Suppressor macrophage (primary cell): Measurements from ENCODE around the gene SENP7.
A peak's percentile ranks its signal among the peaks of the same experiment; 100 is the strongest.
"Not testable (repeated sequence)": the region's sequence is repeated elsewhere in the genome, so short reads cannot be mapped to it uniquely, and the experiment has no call there.

Experiments
- DNase-seq, 4 experiments: peaks; one replicate each; pipeline ENCODE4 v3.0.0-alpha.2; 2020 to 2022

Gene SENP7

DNA sequence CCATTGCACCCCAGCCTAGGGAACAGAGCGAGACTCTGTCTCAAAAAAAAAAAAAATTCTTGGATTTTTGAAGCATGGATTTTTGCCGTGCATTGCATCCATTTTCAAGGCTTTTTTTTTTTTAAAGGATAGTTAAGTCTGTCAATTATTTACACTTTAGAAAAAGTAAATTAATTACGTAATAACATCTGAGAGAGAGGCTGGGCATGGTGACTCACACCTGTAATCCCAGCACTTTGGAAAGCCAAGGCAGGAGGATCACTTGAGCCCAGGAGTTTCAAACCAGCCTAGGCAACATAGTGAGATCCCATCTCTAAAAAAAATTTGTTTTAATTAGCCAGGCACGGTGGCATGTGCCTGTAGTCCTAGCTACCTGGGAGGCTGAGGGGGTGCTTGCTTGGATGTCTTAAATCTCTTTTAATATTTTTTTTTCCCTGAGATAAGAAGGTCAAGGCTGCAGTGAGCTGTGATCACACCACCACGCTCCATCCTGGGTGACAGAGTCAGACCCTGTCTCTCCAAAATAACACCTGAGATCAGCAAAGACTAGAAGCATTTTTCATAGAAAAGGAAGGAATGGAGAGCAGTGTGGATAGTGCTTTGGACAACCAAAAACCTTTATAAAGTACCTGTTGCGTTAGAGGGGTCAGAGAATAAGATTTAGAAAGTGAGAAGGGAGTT, 6.8 kb upstream of the SENP7 start:
- no peak for DNase-seq

DNA sequence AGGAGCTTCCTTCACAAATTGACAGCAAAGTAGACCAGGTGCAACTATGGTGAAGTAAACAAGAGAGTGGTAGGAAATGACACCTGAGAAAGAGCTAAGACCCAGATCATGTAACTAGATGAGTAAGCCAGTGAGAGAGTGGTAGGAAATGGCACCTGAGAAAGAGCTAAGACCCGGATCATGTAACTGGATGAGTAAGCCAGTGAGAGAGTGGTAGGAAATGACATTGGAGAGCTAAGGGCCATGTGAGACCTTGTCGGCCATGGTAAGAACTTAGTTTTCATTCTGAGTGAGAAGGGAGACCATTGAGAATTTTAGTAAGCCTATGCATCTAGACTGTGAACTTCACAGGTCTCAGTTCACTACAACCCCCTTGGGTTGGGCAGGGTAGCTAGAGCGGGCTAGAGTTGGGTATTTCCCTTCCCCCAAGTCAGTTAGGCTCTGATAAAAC, 5.4 kb upstream of the SENP7 start:
- DNase-seq, result no peak

DNA sequence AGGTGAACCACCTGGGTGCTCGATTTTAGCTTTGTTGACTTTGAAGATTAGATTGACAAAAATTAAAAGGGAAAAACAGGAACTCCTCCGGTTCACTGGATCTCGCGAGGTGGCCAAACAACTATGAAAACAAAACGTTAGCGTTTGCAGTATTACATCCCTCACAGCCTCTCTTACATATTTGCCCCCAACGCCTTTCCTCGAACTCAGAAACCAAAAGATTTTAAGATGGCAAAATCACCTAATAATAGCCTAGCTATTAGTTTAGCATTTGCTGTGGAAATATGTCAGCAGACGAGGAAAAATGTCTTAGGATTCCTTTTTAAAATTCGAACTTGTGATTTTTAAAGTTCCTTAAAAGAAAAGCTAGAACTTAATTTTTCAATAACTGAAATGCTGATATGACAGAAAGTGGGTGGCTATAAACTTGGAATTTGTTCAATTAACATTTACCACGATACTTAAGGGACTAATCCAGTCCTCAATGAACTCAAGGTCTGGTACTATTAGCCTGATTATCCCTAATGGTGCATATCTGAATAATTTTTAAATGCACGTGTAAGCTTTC, 491 bp upstream of the SENP7 start:
- peak in 2 of 4 experiments; percentile 83 for DNase-seq

DNA sequence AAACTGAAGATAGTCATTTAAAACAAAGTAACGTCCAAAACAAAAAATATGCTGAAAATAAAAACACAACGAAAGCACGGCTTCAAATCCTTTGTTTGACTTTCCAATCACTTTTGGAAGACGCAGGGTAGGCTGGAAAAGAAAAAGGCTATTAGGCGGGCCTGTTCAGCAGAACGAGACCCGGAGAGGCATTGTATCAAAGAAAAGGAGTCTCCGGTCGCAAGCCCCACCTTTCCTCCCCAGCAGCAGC, 691 bp downstream of the SENP7 start:
- no peak for DNase-seq

DNA sequence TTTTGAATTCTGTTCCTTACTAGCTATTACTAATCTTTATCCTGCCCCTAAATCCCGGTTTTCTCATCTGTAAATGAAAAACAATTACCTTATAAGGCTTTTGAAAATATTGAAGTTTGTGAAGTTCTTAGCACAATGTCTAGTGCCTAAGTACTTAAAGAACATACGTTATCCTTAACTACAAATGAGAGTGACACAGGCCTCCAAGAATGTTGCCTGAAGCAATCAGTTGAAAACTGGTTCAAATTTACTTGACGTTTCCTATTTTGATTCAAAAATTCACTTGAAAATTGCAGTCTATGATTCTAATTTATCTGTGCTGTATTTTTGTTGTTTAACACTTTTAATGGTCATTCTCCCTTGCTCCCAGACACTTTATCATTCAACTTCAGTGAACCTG, 3.2 kb downstream of the SENP7 start:
- no peak for DNase-seq

DNA sequence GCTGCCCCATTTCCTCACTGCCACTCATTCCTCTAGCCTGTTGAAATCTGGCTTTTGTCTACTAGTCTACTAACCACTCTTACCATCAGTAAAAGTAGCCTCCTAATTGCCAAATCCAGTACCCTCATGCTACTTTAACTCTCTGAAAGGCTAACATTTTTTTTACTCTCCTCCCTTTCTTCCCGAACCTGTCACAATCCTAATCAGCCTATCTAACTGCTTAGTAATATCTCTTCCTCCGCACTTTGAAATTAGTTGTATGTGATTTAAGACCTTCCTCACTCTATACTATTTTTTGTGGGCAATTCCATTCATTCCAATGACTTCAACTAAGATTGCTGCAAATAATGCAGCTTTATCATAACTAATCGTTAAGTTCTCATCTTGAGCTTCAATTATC, 3.7 kb downstream of the SENP7 start:
- no peak for DNase-seq

DNA sequence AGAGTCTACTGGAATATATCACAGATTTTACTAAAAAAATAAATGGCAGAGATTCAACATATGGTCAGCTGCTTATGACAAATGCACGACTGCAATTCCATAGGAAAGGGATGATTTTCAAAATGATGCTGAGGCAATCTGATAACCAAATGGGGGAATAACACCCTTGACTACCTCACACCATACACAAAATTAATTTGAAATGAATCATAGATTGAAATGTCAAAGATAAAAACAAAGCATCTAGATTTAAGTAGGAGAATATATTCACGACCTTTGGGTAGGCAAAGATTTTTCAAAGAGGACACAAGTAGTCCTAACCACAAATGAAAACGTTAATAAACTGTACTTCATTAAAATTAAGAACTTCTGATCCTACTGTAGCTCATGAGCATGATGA, 11.2 kb downstream of the SENP7 start:
- DNase-seq, result no peak

DNA sequence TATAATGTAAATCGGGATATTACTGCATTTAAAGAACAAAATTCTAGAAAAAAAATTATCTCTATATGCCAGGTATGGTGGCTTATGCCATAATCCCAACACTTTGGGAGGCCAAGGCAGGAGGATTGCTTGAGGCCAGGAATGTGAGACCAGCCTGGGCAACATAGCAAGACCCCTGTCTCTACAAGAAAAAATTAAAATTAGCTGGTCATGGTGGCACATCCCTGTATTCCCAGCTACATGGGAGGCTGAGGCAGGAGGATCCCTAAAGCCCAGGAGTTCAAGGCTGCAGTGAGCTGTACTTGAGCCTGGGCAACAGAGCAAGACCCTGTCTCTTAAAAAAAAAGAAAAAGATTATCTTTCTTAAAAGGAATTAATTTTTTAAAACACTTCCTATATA, 12.8 kb downstream of the SENP7 start:
- DNase-seq, result no peak

DNA sequence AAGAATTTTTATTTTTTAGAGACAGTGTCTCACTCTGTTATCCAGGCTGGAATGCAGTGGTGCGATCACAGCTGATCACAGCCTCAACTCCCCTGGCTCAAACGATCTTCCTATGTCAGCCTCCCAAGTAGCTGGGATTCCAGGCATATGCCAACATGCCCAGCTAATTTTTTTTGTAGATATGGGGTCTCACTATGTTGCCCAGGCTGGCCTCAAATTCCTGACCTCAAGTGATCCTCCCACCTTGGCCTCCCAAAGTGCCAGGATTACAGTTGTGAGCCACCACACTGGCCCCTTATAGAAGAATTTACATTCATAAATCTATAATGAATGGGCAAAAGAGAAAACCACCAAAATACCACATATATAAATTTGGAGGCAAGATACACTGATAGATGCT, 15.2 kb downstream of the SENP7 start:
- no peak for DNase-seq

DNA sequence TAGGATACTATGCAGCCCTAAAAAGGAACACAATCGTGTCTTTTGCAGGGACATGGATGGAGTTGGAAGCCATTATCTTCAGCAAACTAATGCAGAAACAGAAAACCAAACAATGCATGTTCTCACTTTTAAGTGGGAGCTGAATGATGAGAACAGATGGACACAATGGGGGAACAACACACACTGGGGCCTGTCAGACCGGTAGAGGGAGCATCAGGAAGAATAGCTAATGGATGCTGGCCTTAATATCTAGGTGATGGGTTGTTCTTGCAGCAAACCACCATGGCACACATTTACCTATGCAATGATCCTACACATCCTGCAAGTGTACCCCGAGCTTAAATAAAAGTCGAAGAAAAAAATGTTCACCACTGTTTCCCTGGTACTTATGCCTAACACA, 17.5 kb downstream of the SENP7 start:
- DNase-seq, result no peak

DNA sequence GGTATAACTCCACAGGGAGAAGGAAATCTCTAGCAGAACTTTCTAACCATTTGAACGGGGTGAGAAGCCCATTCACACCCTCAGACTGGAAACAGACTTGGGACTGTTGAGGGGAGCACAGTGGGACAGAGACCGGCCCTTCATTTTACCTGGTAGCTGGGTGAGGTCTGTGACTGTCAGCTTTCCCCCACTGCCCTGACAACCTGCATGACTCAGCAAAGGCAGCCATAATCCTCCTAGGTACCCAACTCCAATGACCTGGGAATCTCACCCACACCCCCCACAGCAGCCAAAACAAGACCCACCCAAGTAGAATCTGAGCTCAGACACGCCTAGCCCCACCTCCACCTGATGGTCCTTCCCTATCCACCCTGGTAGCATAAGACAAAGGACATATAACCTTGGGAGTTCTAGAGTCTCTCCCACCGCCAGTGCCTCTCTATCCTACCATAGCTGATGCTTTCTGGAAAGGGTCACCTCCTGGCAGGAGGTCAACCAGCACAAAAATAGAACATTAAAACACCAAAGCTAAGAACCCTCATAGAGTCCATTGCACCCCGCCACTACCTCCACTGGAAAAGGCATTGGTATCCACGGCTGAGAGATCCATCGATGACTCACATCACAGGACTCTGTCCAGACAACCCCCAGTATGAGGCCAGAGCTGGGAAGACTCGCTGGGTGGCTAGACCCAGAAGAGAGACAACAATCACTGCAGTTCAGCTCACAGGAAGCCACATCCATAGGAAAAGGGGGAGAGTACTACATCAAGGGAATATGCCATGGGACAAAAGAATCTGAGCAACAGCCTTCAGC, 28.0 kb downstream of the SENP7 start:
- DNase-seq, result no peak

DNA sequence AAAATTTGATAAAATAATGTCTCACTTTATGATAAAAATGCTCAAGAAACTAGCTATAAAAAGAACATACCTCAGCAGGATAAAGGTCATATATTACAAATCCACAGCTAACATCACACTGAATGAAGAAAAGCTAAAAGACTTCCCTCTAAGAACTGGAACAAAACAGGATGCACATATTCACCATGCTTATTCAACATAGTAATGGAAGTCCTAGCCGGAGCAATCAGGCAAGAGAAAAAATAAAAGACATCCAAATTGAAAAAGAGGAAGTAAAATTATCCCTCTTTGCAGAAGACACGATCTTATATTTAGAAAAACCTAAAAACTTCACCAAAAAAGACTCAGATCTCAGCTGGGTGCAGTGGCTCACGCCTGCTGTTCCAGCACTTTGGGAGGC, 34.0 kb downstream of the SENP7 start:
- DNase-seq, result peak in 2 of 4 experiments; percentile 22 to 23

DNA sequence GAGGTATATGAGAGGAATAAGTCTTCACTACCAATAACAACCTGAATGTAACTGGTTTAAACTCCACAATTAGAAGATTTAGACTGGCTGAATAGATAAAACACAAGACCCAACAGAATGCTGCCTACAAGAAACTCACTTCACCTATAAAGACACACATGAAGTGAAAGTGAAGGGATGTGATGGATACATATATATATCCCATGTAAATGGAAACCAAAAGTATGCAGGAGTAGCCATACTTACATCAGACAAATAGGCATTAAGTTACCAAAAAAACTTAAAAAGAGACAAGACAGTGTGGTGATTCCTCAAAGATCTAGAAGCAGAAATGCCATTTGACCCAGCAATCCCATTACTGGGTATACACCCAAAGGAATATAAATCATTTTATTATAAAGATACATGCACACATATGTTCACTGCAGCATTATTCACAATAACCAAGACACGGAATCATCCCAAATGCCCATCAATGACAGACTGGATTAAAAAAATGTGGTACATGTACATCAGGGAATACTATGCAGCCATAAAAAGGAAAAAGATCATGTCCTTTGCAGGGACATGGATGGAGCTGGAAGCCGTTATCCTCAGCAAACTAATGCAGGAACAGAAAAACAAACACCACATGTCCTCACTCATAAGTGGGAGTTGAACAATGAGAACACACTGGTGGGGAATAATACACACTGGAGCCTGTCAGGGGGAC, 38.0 kb downstream of the SENP7 start:
- not testable (repeated sequence) for DNase-seq

DNA sequence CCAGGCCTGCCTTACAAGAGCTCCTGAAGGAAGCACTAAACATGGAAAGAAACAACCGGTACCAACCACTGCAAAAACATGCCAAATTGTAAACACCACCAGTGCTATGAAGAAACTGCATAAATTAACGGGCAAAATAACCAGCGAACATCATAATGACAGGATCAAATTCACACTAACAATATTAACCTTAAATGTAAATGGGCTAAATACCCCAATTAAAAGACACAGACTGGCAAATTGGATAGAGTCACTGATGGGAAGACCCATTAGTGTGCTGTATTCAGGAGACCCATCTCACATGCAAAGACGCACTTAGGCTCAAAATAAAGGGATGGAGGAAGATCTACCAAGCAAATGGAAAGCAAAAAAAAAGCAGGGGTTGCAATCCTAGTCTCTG, 44.3 kb downstream of the SENP7 start:
- DNase-seq, result not testable (repeated sequence)

DNA sequence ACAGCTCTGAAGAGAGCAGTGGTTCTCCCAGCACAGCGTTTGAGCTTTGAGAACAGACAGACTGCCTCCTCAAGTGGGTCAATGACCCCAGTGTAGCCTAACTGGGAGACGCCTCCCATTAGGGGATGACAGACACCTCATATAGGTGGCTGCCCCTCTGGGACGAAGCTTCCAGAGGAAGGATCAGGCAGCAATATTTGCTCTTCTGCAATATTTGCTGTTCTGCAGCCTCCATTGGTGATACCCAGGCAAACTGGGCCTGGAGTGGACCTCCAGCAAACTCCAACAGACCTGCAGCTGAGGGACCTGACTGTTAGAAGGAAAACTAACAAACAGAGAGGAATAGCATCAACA, 45.7 kb downstream of the SENP7 start:
- DNase-seq, result not testable (repeated sequence)

DNA sequence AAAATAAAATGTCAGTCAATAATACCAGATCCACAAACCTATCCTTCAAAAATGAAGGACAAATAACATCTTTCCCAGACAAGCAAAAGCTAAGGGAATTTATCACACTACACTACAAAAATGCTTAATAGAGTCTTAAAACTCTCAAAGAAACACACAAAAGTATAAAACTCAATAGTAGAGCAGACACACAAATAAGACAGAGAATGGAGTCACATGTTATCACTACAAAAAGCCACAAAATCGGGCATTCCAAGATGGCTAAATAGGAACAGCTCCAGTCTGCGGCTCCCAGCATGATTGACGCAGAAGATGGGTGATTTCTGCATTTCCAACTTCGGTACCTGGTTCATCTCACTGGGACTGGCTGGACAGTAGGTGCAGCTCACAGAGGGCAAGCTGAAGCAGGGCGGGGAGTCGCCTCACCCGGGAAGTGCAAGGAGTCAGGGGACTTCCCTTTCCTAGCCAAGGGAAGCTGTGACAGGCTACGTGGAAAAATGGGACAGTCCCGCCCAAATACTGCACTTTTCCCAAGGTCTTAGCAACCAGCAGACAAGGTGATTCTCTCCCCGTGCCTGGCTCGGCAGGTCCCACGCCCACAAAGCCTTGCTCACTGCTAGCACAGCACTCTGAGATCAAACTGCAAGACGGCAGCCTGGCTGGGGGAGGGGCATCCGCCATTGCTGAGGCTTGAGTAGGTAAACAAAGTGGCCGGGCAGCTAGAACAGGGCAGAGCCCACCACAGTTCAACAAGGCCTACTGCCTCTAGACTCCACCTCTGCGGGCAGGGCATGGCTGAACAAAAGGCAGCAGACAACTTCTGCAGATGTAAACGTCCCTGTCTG, 46.3 kb downstream of the SENP7 start:
- DNase-seq, result no peak

DNA sequence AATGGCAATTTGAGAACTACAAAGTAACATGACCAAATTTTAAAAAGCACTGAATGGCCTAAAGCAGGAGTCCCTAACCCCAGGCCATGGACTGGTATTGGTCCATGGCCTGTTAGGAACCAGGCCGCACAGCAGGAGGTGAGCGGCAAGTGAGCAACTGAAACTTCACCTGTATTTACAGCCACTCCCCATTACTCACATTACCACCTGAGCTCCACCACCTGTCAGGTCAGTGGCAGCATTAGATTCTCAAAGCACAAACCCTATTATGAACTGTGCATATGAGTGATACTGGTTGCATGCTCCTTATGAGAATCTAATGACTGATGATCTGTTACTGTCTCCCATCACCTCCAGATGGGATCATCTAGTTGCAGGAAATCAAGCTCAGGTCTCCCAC, 48.8 kb downstream of the SENP7 start:
- DNase-seq, result no peak

DNA sequence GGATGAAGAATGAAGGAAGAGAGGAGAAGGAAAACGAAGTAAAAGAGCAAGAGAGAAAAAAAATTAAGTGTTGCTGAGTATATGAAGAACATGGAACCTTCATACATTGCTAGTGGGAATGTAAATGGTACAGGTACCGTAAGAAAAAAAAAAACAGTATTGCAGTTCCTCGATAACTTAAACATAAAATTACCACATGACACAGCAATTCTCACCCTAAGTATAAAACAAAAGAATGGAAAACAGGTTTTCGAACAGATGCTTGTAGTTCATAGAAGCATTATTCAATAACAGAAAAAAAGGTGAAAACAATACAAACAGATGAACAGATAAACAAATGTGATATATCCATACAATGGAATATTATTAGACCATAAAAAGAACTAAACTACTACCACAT, 51.6 kb downstream of the SENP7 start:
- DNase-seq, result no peak

DNA sequence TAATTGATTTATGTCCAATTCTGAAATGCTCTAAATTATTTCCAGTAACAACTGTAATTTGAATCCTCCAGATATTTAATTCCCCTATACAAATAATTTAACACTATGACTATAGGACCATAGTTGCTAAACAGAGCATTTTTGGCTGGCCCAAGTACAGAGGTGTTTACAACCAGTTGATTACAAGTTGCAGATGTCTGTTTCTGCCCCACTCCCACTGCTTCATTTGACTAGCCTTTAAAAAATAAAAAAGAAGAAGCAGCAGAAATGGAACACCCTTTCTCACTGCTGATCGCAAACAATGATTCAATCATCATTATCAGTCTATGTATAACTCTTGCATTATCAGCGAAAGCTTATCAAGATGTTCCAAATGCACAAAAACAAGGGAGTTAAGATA, 54.6 kb downstream of the SENP7 start:
- no peak for DNase-seq

DNA sequence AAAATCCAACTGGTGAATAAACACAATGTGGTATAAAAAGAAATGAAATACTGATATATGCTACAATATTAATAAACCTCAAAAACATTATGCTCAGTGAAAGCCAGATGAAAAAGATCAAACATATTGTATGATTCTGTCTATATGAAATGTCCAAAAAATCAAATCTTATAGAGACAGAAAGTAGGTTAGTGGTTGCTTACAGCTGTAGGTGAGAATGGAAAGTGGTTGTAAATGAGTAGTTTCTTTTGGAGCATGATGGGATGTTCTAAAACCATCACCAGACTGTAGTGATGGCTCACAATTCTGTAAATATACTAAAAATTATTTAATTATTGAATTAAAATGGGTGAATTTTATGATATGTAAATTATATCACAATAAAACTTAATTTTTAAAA, 58.4 kb downstream of the SENP7 start:
- DNase-seq, result no peak

DNA sequence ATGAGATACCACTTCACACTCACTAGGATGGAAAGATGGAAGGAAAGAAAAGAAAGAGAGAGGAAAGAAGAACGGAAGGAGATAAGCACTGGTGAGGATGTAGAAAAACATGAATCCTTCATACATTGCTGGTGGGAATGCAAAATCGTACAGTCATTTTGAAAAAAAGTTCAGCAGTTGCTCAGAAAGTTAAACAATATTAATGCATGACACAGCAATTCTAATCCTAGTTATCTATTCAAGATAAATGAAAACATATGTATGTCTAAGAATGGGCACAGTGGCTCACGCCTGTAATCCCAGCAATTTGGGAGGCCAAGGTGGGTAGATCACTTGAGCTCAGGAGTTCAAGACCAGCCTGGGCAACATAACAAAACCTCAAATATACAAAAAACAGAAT, 59.1 kb downstream of the SENP7 start:
- DNase-seq, result no peak

DNA sequence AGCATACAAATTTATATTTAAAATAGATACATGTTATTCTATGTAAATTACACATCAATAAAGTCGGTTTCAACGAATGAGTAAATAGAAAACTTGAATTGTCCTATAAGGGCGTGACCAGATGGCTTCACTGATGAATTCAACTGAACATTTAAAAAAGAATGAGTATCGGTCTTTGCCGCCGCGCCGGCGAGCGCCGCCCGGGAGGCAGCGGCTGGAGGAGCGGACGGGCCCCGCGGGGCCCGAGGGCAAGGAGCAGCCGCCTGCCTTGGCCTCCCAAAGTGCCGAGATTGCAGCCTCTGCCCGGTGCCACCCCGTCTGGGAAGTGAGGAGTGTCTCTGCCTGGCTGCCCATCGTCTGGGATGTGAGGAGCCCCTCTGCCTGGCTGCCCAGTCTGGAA, 74.4 kb downstream of the SENP7 start:
- DNase-seq, result not testable (repeated sequence)

DNA sequence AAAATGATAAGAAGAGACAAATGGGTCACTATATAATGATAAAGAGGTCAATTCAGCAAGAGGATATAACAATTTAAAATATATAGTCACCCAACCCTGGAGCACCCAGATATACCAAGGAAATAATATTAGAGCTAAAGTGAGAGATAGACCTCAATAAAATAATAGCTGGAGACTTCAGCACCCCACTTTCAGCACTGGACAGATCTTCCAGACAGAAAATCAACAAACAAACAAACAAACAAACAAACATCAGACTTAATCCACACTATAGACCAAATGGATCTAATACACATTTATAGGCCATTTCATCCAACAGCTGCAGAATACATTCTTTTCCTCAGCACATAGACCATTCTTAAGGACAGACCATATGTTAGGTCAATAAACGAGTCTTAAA, 79.4 kb downstream of the SENP7 start:
- DNase-seq, result no peak
